Fibroblast of skin of right biceps (primary cell): ENCODE data around the gene JAGN1.
"Not testable (repeated sequence)": the region's sequence is repeated elsewhere in the genome, so short reads cannot be mapped to it uniquely, and the experiment has no call there.

Experiments used
- DNase-seq: peaks from one replicate; pipeline ENCODE4 v3.0.0-alpha.2; 2013

Gene JAGN1

GRCh38 chr3:9899289-9899791, 8.9 kb downstream of the JAGN1 start:
- no peak for DNase-seq

- DNase-seq, result not testable (repeated sequence)
Measured at GRCh38 chr3:9900965-9901415, 10.6 kb downstream of the JAGN1 start.

- no peak for DNase-seq
Measured at GRCh38 chr3:9901967-9902366, 11.6 kb downstream of the JAGN1 start.

- DNase-seq, result no peak
Measured at GRCh38 chr3:9902372-9903237, 12.2 kb downstream of the JAGN1 start, which contains the start of gene IL17RE. Gene IL17RE (plus strand): TSS chr3:9902848. CDS start chr3:9902933, 85 bp downstream.

GRCh38 chr3:9903238-9903624, 12.8 kb downstream of the JAGN1 start:
- DNase-seq, result peak; percentile 76

GRCh38 chr3:9903904-9904303, 13.5 kb downstream of the JAGN1 start:
- no peak for DNase-seq

GRCh38 chr3:9906480-9906879, 16.1 kb downstream of the JAGN1 start:
- no peak for DNase-seq

- DNase-seq, result no peak
Measured at GRCh38 chr3:9908286-9908685, 17.9 kb downstream of the JAGN1 start.

GRCh38 chr3:9909221-9910013, 19.0 kb downstream of the JAGN1 start:
- no peak for DNase-seq

GRCh38 chr3:9911863-9912262, 21.5 kb downstream of the JAGN1 start:
- no peak for DNase-seq

GRCh38 chr3:9912294-9912935, 22.0 kb downstream of the JAGN1 start:
- peak; percentile 48 for DNase-seq

GRCh38 chr3:9913601-9914000, 23.2 kb downstream of the JAGN1 start:
- no peak for DNase-seq

GRCh38 chr3:9914011-9914410, 23.6 kb downstream of the JAGN1 start:
- no peak for DNase-seq

- no peak for DNase-seq
Measured at GRCh38 chr3:9914559-9915253, 24.3 kb downstream of the JAGN1 start.

GRCh38 chr3:9915254-9916141, 25.1 kb downstream of the JAGN1 start:
- DNase-seq, result peak; percentile 79

GRCh38 chr3:9916346-9916733, 25.9 kb downstream of the JAGN1 start:
- DNase-seq, result peak; percentile 60

GRCh38 chr3:9916734-9917680, 26.6 kb downstream of the JAGN1 start, which contains the start of gene IL17RC:
Gene IL17RC (plus strand): TSS chr3:9917098. CDS start chr3:9917316, 218 bp downstream.
- peak; percentile 90 for DNase-seq

- DNase-seq, result no peak
Measured at GRCh38 chr3:9917820-9918219, 27.4 kb downstream of the JAGN1 start.

GRCh38 chr3:9918261-9919038, 28.0 kb downstream of the JAGN1 start:
- no peak for DNase-seq
